ENCODE measurements around the gene FCGR2B.
"Not testable (repeated sequence)": the region's sequence is repeated elsewhere in the genome, so short reads cannot be mapped to it uniquely, and the experiment has no call there.

DNA sequence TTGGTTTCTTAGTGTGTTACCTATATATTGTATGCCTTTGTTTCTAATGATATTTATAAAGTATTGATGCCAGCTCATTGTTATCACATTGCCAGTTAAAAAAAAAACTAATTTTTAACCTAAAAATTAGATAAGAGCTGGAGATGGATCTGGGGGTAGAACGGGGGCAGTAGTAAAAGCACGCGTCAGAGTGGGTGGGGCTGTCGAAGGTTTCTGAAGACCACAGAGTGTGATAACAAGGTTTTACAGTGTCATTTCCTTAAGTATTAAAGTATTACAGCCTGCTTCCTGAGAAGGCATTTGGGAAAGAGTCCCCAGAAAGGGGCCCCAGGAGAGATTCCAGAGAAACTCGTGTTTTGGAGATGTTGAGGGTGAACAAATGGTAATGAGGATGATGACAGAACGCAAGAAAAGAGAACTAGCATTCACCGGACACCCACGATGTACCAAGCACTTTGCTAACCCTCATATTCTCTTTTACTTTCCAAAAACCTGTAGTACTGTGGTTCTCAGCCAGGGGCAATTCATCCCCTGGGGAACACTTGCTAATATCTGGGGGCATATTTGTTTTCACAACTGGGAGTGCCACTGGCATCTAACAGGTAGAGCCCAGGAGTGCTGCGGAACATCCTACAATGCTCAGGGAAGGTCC, 1.2 kb upstream of the FCGR2B start:
- TF ChIP-seq EP300, CTCF, POLR2A, POLR2AphosphoS5 (IDR thresholded peaks at IDR 0.05): not testable (repeated sequence)

Measured in suprapubic skin (tissue), 4 donors.